Ectodermal cell (in vitro differentiated cells): ENCODE results near the gene MYH6.

Source experiments
- H3K27ac ChIP-seq: 2 replicates; pipeline ENCODE4 v1.7.0; 2013; ENCODE audit warnings: mild to moderate bottlenecking, low read depth, low read length; ENCODE audit not compliant: insufficient read depth, poor library complexity, severe bottlenecking
- H3K27me3 ChIP-seq: 2 replicates; pipeline ENCODE4 v1.7.0; 2013; ENCODE audit warnings: mild to moderate bottlenecking, low read length; ENCODE audit not compliant: insufficient read depth, control insufficient read depth, poor library complexity, severe bottlenecking
- H3K36me3 ChIP-seq: one replicate; pipeline ENCODE4 v1.7.0; 2013; ENCODE audit warnings: low read length; ENCODE audit not compliant: control insufficient read depth, insufficient read depth
- H3K4me1 ChIP-seq: one replicate; pipeline ENCODE4 v1.7.0; 2013; ENCODE audit warnings: low read length; ENCODE audit not compliant: control insufficient read depth, insufficient read depth
- H3K4me3 ChIP-seq: 2 replicates; pipeline ENCODE4 v1.7.0; 2013; ENCODE audit warnings: low read depth, low read length, control low read depth; ENCODE audit not compliant: insufficient read depth
- H3K9me3 ChIP-seq: 2 replicates; pipeline ENCODE4 v1.7.0; 2013; ENCODE audit warnings: mild to moderate bottlenecking, low read length, moderate library complexity; ENCODE audit not compliant: control insufficient read depth
- WGBS, 2 experiments: methylation state at CpG; one replicate each; pipeline ENCODE4 v1.1.7; 2013; ENCODE audit warnings: missing lambda C conversion rate in 2 of 2; 5-methylcytosine and 5-hydroxymethylcytosine counted together

Gene MYH6

DNA sequence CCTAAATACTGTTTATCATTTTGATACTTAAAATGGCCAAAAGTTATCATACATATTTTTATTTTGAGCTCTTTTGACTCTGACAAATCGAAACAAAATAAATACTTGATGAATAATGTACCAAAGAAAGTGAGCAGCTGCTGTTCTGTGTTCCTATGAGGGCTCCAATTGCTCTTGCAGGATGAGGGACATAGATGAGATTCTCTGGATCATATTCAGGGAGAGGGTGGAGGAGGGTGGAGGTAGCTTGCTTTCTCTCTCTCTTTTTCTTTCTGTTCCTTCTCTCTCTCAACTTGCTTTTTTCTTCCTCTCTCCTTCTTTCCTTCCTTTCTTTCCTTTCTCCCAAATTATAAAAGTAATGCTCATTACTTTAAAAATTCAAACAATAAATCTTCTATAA lies 36.2 kb upstream of the MYH6 start:
- H3K36me3 ChIP-seq: no peaks in the 10 kb centered on the region
- H3K9me3 ChIP-seq: no peaks in the 10 kb centered on the region
- H3K4me1 ChIP-seq: peaks cover 18% of the 10 kb centered on the region
- no peak overlapping the region for H3K27ac ChIP-seq
- WGBS, 2 experiments: 91 to 100% methylated on average over 1 of the region's 1 CpG
- H3K4me3 ChIP-seq: no peak overlapping the region
- no peaks in the 10 kb centered on the region for H3K27me3 ChIP-seq

DNA sequence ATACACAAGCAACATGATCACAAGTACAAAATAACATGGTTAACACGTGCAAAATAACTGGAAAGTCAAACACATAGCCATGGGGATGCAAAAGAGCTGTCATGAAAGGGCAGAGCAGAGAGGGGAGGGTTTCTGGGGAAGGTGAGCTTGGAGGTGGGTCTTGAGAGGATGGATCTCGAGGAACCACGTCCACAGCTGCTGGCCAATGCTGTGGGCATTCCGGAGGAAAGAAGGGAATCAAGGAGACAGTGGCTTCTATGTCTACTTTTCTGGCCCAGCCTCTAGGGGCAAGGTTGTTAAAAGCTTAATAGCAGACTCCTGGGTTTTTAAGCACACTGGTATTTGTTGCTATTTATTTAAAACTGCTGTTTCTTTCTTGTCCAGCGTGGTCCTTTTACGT lies 35.8 kb upstream of the MYH6 start:
- H3K36me3 ChIP-seq: no peaks in the 10 kb centered on the region
- WGBS, 2 experiments: 86 to 92% methylated on average over 4 to 6 of the region's 6 CpGs
- no peak overlapping the region for H3K27ac ChIP-seq
- no peaks in the 10 kb centered on the region for H3K27me3 ChIP-seq
- no peaks in the 10 kb centered on the region for H3K9me3 ChIP-seq
- H3K4me3 ChIP-seq: no peak overlapping the region
- peaks cover 21% of the 10 kb centered on the region for H3K4me1 ChIP-seq

GRCh38 chr14:23443411-23443812 lies 35.3 kb upstream of the MYH6 start:
- 76 to 78% methylated on average over 11 of the region's 11 CpGs for WGBS, 2 experiments
- Histone ChIP-seq H3K4me3 (no peak overlapping the region), H3K4me1 (peaks cover 25% of the 10 kb centered on the region)

GRCh38 chr14:23442721-23443356 lies 34.8 kb upstream of the MYH6 start:
- Histone ChIP-seq H3K4me1 (peaks cover 31% of the 10 kb centered on the region), H3K27ac (no peak overlapping the region), H3K36me3 (no peaks in the 10 kb centered on the region), H3K27me3 (no peaks in the 10 kb centered on the region), H3K9me3 (no peaks in the 10 kb centered on the region), H3K4me3 (no peak overlapping the region)
- WGBS, 2 experiments: 49 to 54% methylated on average over 9 of the region's 9 CpGs

More at GRCh38 chr14:23443411-23443812, 35.3 kb upstream of the MYH6 start:
- H3K9me3 ChIP-seq: no peaks in the 10 kb centered on the region
- H3K27ac ChIP-seq: no peak overlapping the region
- H3K36me3 ChIP-seq: no peaks in the 10 kb centered on the region
- H3K27me3 ChIP-seq: no peaks in the 10 kb centered on the region

GRCh38 chr14:23441076-23441475 lies 33.0 kb upstream of the MYH6 start:
- Histone ChIP-seq H3K4me3 (no peak overlapping the region), H3K36me3 (no peaks in the 10 kb centered on the region), H3K4me1 (peaks cover 49% of the 10 kb centered on the region), H3K27ac (no peak overlapping the region), H3K9me3 (no peaks in the 10 kb centered on the region), H3K27me3 (no peaks in the 10 kb centered on the region)
- WGBS, 2 experiments: 95 to 96% methylated on average over 1 of the region's 1 CpG

- Histone ChIP-seq H3K9me3 (no peaks in the 10 kb centered on the region), H3K27ac (peak overlapping the region; percentile 52), H3K36me3 (no peaks in the 10 kb centered on the region), H3K4me3 (no peak overlapping the region), H3K27me3 (no peaks in the 10 kb centered on the region), H3K4me1 (peaks cover 62% of the 10 kb centered on the region)
- whole genome bisulfite sequencing, 2 experiments: 93 to 96% methylated on average over 6 of the region's 6 CpGs
These were observed 31.2 kb upstream of the MYH6 start for GRCh38 chr14:23439107-23439835.

DNA sequence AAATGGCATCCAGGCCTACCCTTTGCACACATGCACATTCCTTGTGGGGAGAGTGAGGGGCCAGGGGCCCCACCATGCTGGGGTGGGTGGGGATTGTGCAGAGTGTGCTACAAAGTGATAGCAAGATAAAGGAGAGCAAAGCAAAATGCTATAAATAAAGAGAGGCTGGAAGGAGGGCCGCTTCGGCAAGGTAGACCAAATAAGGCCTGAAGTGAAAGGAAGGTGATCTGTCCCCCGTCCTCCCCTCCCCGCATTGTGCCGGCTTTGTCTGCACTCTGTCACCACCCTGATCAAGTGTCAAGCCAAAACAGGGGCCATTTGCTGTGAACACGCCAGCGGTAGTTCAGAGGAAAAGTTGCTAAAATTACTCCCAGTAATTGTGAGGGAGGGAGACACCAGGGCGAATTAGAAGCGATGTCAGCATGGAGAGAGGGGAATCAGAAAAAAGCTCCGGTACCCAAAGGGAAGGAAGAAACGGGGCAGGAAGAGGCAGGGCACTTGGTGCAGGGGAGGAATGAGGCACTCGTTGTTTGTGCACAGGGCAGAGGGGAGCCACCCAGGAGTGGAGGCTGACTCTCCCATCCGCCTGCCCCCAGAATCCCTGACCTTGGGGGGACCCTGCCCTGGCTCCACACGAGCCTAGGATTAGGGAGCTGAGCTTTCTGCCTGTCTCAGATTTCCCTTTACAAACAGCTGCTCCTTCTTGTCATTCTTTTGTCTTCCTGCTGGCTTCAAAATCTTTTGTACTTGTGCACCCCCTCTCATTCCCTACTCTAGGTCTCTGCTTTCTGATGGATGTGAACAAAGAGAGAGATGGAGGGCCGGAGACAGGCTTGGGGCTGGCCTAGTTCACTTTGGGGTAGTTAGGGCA lies 30.3 kb upstream of the MYH6 start:
- Histone ChIP-seq H3K4me1 (peaks cover 57% of the 10 kb centered on the region), H3K4me3 (no peak overlapping the region), H3K9me3 (no peaks in the 10 kb centered on the region), H3K27ac (peak overlapping the region; percentile 52), H3K27me3 (no peaks in the 10 kb centered on the region), H3K36me3 (no peaks in the 10 kb centered on the region)
- 48 to 49% methylated on average over 15 of the region's 15 CpGs for WGBS, 2 experiments

DNA sequence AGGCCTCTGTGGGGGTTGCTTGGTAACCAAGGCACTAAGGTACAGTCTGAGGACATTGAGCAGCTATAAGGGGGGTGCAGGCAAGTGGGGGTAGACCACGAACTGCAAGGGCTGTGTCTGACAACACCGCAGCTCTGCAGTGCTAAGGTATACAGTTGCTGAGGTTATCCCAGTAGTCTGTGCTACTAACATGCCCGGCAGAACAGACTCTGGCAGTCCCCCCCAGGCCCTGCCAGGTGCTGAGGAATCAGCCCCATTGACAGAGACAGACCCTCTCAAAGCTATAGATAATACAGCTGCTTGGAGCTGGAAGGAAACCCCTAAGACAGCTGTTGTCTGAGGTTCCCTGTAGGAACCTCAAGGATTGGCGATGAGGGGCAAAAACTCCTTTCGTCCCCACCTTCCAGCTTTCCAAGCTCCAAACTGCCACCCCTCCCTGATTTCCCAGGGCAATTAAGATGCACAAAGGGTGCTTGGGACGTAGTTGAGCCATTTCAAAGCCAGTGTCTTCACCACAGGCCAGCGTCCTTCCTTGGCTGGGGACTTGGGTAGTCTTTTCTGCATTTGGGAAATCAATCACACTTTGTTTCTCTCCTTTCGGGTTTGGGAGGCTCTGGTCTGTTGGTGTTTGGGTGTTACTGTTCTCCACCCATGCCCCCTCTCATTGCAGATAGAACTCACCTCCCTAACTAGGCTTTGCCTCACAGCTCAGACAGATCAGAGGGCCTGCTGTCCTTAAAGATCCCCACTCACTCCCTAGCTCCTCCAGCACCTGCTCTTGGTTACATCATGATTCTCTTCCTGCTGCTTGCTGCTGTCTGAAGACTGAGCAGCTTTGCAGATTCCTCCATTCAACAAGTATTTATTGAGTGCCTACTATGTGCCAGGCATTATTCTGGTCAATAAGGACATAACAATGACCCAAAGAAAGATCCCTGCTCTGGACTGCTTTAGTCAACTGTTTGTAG lies 29.3 kb upstream of the MYH6 start:
- no peak overlapping the region for H3K27ac ChIP-seq
- H3K4me1 ChIP-seq: peaks cover 47% of the 10 kb centered on the region
- no peaks in the 10 kb centered on the region for H3K36me3 ChIP-seq
- H3K27me3 ChIP-seq: no peaks in the 10 kb centered on the region
- WGBS, 2 experiments: 83 to 85% methylated on average over 8 of the region's 8 CpGs
- no peaks in the 10 kb centered on the region for H3K9me3 ChIP-seq
- H3K4me3 ChIP-seq: no peak overlapping the region

DNA sequence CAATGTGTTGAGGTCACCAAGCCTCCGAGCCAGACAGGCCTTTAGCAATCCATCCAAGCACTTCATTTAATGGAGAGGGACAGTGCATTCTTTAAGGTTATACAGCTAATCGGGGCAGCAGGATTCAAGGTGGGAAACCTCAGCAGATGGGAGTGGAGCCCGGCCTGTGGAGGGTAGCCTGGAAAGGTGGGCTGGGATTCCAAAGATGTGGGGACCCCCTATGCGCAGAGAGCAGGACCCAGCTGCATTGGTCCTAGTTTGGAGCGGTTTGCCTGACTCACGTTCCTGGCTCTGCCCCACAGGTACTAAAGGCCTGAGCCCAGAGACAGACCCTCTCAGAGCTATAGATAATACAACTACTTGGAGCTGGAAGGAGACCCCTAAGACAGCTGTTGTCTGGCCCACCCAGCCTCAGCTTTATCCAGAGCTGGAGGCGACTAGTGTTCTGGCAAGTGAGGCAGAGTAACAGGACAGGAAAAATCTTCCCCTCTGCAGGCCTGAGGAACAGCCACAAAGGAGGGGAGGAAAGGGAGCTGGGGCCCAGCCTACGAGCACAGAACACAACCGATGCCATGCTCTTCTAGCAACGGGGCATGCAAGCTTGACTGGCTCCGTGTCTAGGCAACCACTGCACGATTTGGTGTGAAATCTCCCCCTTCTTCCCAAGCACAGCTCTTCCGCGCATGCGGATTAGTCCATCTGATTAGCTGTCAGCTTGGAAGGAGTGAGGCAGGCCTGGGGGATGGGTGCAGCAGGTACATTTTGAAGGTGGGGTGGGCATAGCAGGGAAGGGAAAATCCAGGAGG lies 28.5 kb upstream of the MYH6 start:
- no peaks in the 10 kb centered on the region for H3K36me3 ChIP-seq
- no peak overlapping the region for H3K4me3 ChIP-seq
- 71 to 74% methylated on average over 15 of the region's 15 CpGs for WGBS, 2 experiments
- H3K27me3 ChIP-seq: no peaks in the 10 kb centered on the region
- H3K27ac ChIP-seq: peak overlapping the region; percentile 41
- peaks cover 44% of the 10 kb centered on the region for H3K4me1 ChIP-seq
- no peaks in the 10 kb centered on the region for H3K9me3 ChIP-seq
